Tibial nerve (tissue), 4 donors: Measurements from ENCODE around the gene SLC9A3.

Source experiments
- CTCF ChIP-seq, 5 experiments: fragments of 200-600 bp in 3 of 5; fragments of 450-650 bp in 2 of 5; sonication (generic) in 3 of 5; IDR thresholded peaks; one replicate each; pipeline ENCODE4 v1.5.1; 2016 to 2019; ENCODE audit warnings: antibody characterized with exemption in 5 of 5, mild to moderate bottlenecking in 3 of 5, moderate library complexity in 2 of 5
- EP300 ChIP-seq, 2 donors: sonication (generic); formaldehyde crosslinking; IDR thresholded peaks; one replicate each; pipeline ENCODE4 v1.6.1; 2017; ENCODE audit warnings: antibody characterized with exemption in 2 of 2, mild to moderate bottlenecking in 1 of 2

GRCh38 chr5:472076-472655, 52.1 kb downstream of the SLC9A3 start:
- TF ChIP-seq CTCF (IDR thresholded peaks at IDR 0.05): no peak
- peak in 1 of 2 donors; percentile 5 for TF ChIP-seq EP300 (IDR thresholded peaks at IDR 0.05)
